ENCODE data around the gene QDPR.
"Not testable (repeated sequence)": the region's sequence is repeated elsewhere in the genome, so short reads cannot be mapped to it uniquely, and the experiment has no call there.

QDPR gene

DNA sequence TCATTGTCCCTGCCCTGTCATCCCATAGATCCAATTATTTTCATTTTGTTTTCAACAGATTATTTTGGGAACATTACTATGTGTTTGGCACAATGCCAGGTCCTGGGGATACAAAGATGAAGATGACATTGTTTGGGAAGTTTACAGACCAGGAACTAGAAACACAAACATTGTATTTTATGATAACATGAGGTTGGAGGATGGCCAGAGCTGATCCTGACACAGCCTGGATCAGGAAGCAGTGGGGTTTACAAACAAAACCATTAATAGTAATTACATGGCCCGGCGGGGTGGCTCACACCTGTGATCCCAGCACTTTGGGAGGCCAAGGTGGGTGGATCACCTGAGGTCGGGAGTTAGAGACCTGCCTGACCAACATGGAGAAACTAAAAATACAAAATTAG is 32.9 kb upstream of the QDPR start:
- no peak for DNase-seq (ENCODE audit: low read depth)
- TF ChIP-seq, protein P1, sequence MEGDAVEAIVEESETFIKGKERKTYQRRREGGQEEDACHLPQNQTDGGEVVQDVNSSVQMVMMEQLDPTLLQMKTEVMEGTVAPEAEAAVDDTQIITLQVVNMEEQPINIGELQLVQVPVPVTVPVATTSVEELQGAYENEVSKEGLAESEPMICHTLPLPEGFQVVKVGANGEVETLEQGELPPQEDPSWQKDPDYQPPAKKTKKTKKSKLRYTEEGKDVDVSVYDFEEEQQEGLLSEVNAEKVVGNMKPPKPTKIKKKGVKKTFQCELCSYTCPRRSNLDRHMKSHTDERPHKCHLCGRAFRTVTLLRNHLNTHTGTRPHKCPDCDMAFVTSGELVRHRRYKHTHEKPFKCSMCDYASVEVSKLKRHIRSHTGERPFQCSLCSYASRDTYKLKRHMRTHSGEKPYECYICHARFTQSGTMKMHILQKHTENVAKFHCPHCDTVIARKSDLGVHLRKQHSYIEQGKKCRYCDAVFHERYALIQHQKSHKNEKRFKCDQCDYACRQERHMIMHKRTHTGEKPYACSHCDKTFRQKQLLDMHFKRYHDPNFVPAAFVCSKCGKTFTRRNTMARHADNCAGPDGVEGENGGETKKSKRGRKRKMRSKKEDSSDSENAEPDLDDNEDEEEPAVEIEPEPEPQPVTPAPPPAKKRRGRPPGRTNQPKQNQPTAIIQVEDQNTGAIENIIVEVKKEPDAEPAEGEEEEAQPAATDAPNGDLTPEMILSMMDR (conservative IDR thresholded peaks at IDR 0.05; ENCODE audit: low read length): no peak
- H3K4me3 ChIP-seq (ENCODE audit: low read length): no peak overlapping the region

DNA sequence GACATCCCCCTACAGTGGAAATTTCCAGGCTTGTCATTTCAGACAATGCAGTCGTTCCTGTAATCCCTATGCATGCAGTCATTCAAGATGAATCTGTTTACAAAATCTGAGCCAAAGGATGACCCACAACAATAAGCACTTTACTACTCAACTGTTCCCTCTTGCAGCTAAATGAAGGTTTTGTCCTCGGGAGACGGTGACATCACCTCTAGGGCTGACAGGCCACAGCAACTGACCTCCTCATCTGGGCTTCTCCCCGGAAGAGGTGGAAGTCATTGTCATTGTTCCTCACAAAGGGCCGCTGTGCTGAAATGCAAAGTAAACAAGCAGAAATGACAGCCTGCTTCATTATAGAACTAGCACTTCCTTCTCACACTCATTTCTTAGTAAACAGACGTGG is 32.3 kb upstream of the QDPR start:
- H3K4me3 ChIP-seq (ENCODE audit: low read length): no peak overlapping the region
- TF ChIP-seq, protein P1 (conservative IDR thresholded peaks at IDR 0.05; ENCODE audit: low read length): no peak
- DNase-seq (ENCODE audit: low read depth): peak; percentile 23

DNA sequence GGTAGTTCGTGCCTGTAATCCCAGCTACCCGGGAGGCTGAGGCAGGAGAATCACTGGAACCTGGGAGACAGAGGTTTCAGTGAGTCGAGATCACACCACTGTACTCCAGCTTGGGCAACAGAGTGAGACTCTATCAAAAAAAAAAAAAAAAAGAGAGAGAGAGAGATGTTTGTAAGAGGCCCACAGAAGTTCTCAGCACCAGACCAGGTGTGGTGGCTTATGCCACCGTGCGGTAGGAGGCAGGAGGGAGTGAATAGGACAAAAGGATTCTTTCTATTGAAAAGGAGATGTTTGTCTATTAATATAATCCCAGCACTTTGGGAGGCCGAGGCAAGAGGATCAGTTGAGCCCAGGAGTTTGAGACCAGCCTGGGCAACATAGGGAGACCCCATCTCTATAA is 25.2 kb upstream of the QDPR start:
- H3K4me3 ChIP-seq (ENCODE audit: low read length); DNase-seq (ENCODE audit: low read depth): not testable (repeated sequence)

DNA sequence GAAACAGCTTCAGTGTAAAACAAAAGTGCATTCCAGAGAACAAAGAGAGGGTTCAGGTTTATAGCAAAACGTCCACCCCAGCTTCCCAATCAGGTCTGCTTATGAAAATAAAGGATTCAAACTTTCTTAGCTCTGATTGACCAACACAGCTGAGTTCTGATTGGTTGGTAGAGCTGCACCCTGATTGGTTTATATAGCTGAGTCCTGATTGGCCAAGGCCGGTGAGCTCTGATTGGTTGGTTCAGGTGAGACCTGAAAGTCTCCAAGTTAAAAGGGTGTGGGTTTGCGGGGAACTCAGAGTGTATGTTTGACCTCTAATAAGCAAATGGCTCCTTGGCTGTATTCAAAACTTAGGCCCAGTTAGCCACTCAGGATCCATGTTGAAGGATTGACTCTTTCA is 24.0 kb upstream of the QDPR start:
- no peak for DNase-seq (ENCODE audit: low read depth)
- H3K4me3 ChIP-seq (ENCODE audit: low read length): no peak overlapping the region
- TF ChIP-seq, protein P1 (conservative IDR thresholded peaks at IDR 0.05; ENCODE audit: low read length): no peak

DNA sequence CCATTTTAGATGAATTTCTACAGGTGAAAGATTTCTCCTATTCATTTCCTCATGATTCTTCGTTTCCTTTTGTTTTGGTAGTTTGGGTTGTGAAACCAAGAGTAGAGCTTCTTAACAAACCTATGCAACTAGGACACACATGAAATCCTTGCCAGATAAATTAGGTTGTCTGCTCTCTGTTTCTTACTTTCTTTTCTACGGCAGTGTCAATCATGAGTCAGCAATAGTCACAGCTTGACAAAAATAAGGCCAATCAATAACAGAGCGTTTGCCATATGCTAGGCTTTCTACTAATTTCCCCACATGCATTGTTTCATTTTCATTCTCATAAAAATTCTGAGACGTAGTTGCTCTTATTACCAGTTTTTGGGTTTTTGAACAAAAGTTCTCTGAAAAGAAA is 23.4 kb upstream of the QDPR start:
- DNase-seq (ENCODE audit: low read depth): no peak
- TF ChIP-seq, protein P1 (conservative IDR thresholded peaks at IDR 0.05; ENCODE audit: low read length): no peak
- H3K4me3 ChIP-seq (ENCODE audit: low read length): no peak overlapping the region

DNA sequence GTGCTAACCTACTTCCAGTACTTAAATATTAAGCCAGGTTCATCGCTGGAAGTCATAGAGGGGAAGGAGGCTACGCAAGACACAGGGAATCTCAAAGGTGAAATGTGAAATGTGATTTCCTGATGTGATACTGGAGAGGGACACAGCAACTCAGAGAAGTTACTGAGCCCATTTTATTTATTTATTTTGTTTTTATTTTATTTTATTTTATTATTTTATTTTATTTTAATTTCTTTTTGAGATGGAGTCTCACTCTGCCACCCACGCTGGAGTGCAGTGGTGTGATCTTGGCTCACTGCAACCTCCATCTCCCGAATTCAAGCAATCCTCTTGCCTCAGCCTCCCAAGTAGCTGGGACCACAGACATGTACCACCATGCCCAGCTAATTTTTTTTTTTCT is 22.8 kb upstream of the QDPR start:
- no peak overlapping the region for H3K4me3 ChIP-seq (ENCODE audit: low read length)
- DNase-seq (ENCODE audit: low read depth): no peak
- TF ChIP-seq, protein P1 (conservative IDR thresholded peaks at IDR 0.05; ENCODE audit: low read length): no peak

DNA sequence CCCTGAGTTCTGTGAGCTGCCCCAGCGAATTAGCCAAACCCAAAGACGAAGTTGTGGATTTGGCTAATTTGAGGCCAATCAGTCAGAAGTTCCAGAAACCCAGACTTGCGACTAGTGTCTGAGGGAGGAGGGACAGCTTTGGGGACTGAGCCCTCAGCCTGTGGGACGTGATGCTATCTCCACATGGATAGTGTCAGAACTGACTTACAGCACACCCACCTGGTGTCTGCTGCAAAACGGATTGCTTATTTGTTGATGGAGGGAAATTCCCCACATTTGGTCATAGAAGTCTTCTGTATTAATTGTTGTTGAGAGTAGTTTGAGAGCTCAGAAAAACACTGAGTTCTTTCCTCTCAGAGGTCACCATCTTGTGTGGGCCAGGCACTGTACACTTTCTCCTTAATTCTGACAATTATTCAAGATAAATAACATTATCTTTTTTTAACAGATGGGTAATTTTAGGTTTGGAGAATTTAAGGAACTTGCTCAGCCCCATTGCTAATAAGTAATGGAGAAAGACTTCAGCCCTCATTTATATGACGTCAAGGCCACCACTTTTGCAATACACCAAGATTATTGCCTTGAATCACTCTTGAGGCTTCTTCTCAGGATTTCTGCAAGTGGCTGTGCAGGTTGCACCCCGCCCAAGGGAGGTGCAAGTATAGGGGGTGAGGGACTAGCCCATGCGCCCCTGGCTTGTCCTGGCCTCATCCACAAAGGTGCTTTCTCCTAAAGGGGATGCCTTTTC is 19.8 kb upstream of the QDPR start:
- TF ChIP-seq, protein P1 (conservative IDR thresholded peaks at IDR 0.05; ENCODE audit: low read length): no peak
- no peak overlapping the region for H3K4me3 ChIP-seq (ENCODE audit: low read length)
- DNase-seq (ENCODE audit: low read depth): no peak
